Embryonic facial prominence (tissue), 1 donor: ENCODE measurements around the gene EPG5.
"Not testable (repeated sequence)": the region's sequence is repeated elsewhere in the genome, so short reads cannot be mapped to it uniquely, and the experiment has no call there.

ENCODE experiments used
- DNase-seq: peaks from one replicate; pipeline ENCODE4 v3.0.0-alpha.2; 2016; ENCODE audit errors: extremely low spot score

The EPG5 gene

DNA sequence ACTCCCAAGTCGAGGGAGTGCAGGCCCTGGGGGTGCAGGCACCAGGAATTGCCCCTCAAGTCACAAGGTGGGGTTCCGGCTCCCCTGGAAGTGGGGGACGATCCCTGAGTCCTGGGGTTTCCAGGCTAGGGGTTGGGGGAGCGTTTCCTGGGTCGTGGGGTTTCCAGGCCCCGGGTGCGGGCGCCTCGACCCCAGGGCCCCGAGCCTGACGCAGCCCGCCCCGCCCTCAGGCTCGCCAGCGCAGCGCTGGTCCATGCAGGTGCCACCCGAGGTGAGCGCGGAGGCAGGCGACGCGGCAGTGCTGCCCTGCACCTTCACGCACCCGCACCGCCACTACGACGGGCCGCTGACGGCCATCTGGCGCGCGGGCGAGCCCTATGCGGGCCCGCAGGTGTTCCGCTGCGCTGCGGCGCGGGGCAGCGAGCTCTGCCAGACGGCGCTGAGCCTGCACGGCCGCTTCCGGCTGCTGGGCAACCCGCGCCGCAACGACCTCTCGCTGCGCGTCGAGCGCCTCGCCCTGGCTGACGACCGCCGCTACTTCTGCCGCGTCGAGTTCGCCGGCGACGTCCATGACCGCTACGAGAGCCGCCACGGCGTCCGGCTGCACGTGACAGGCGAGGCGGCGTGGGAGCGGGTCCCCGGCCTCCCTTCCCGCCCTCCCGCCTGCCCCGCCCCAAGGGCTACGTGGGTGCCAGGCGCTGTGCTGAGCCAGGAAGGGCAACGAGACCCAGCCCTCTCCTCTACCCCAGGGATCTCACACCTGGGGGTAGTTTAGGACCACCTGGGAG lies 129.7 kb downstream of the EPG5 start:
- DNase-seq: no peak

DNA sequence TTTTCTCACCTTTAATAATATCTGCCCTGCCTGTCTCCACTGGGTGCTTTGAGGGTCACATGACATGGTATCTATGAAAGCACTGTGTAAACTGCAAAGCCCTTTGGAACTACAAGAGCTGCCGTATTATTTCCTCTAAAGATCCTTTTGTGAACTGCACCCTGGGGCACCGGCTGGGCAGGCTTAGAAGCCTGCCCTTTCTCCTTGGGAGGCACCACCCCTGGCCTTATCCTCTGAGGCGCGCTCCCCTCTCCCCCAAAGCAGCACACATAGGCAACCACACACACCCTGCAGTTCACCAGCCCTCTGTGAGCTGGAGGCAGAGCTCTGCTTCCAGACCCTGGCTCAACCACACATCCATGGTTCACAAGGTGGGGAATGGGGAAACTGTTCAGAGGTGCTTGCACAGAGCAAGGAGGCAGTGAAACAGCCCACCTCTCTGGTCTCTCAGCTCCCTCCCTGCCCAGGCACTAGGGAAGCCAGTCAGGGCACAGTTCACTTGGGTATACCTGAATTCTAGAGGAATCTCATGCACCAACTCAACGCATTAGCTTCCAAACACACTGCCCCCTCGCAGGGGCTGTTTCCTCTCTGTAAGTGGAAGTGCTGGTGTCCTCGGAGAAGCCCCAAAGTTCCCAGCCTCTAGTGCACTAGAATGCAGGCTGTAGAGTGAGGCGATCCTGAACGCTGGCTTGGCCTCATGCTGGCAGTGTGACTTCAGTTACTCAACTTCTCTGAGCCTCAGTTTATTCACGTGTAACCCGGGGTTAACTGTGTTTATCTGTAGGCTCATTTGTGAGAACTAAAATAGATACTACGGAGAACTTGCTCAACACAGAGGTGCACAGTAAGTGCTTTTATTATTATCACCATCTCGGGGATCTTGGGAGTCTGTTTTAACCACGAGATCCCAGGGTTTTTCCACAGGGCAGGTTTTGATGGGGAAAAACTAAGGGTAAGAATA lies 130.6 kb downstream of the EPG5 start:
- DNase-seq: no peak

DNA sequence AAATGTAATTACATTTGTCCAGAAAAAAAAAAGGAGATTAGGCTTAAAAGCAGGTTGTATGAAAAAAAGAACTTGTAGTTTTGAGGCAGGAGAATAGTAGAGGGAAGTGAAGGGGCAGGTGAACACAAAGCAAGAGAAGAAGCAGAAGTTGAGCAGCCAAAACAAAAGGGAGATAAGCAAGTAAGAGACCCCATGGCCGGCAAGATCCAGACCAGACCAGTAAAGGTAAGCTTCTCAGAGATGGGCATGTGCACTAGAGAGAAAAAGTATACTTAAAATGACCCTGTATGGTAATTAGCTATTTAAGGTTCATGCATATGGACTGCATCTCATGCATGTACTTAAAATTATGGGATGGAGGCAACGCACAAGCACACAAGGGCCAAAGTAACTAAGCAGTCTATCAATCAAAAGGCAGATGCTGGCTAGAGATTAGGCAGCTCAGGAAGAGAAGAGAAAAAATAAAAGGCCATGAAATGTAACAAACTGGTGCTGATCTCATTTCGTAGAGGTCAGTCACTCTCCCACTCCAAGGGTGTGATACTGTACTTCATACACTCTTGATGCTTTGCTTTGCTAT lies 132.0 kb downstream of the EPG5 start:
- DNase-seq: no peak

DNA sequence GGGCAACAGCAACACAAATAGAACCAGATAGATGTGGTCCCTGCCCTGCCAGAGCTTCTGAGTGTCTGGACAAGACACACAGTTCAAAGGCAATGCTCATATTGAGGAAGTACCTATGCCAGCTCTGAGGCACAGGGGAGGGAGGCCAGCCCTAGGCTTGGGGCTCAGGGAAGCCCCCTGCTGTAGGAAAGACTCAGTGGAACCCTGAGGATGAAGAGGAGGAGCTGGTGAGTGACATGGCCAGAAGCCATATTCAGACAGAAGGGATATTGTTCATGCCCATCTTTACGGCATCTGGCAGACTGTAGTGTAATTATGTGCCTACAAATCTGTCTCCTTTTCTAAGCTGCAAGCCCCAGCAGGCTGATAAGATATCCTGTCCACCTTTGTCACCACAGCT lies 132.8 kb downstream of the EPG5 start:
- no peak for DNase-seq

DNA sequence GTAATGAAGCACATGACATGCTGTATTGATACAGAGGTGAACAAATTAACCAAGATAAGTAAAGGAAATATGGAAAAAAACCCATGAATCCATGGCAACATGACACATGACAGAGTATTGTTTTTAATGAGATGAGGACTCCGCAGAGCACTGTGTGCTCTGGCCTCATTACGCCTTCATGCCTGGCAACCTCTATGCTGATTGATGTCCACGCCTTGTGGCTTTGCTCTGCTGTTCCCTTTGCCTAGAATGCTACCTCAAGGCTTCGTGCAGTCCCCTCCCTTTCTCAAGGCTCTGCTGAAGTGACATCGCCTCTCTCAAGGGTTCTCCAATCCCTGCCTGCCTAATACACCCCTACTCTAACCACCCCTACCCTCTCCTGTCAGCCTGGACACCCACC lies 133.3 kb downstream of the EPG5 start:
- DNase-seq: no peak

DNA sequence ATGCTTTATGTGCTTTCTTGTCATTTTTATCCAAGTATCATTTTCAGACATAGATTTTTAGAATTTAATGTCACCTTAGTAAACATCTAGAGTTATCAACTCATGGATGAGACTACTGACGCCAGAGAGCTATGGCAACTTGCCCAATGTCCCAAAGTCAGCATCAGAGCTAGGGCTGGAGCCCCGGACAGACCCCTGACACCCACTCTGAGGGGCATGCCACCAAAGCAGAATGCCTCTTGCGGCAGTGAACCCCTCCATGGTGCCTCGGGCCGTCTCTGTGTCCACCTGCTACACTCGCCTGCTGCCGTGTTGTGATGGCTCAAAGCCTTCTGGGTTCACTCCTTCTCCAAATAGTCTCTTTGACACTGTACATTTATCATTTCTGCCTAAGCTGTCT lies 136.2 kb downstream of the EPG5 start:
- DNase-seq: no peak

DNA sequence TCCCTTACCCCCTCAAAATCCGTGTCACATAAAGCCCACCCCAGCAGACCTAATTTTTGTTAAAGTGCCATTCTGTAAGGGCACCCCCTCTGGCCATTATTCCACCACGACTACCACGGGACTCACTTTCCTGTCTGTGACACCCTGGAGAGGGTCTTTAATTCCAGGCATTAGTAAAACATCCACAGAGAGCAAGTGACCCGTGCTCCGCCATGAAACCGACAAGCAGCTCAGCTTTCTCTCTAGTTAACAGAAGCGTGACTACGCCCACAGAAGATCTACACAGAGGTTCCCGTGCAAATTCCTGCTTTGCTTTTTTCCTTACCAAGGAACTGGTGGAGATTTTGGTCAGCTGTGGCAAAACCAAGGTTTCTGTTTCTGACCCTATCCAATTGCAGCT lies 137.3 kb downstream of the EPG5 start:
- DNase-seq: no peak

DNA sequence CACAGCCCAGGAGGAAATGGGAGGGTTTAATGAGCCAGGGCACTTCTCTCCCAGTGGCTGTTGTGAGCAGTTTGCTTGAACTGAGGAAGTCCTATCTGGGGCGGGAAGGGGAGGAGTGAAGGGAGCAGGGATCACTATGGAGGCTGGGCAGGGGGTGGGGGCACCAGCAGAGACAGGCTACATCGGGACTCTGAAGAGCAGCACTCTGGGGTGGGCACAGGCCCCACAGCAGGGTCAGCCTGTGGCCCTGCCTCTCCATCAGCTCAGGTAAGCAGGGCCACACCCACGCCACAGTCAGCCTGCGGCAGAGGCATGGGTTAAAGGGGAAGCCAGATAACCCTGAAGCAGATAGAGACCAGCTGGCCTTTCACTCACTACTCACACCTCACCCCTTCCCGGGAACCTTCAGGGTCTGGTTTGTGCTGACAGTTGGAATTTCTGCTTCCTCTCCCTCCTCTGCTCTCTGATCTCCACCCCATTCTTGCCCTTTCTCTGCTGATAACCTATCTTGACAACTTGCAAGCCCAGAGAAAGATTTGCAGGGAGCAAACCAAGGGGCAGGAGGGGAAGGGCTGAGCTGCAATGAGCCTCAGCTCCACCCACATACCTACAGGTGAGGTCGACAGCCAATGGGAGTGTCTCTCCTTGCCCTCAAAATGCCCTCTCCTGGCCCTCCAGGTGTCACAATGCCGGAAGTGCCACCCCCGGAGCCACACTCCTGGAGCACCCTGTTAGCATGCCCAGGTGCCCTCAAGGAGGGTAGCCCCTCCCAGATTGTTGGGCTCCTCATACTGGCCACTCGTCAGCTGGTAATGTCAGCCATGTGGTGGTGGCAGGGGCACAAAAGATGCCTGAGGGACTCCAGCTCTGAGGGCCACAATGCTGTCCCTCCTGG lies 138.0 kb downstream of the EPG5 start:
- DNase-seq: no peak

DNA sequence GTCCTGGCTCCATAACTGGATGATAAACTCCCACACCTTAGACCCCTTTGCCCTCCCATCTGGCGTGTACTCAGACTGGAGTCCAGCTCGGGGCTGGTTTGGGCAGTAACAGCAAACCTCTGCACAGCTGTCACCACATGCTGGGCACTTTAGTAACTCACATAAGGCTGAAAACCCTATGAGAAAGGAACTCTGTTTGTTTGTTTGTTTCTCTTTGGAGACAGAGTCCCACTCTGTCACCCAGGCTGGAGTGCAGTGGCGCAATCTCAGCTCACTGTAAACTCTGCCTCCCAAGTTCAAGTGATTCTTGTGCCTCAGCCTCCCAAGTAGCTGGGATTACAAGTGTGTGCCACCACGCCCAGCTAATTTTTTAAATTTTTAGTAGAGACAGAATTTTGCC lies 140.4 kb downstream of the EPG5 start:
- DNase-seq: not testable (repeated sequence)

DNA sequence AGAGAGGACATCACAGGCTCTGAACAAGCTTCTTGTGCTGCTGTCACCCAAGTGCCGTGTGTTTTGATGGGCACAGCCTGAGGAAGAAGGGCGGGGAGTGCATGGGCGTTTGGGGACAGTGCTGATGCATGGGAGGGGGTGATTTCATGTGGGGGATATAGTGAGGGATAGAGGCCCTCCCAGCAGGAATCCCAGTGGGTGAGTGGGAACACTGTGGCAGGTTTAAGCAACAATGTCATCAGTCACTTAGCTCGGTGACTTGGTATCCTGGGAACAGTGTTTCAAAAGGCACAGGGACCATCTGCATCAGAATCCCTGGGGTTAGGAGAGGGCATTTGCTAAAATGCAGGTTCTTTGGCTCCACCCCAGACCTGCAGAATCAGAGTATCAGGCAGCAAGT lies 141.0 kb downstream of the EPG5 start:
- no peak for DNase-seq

DNA sequence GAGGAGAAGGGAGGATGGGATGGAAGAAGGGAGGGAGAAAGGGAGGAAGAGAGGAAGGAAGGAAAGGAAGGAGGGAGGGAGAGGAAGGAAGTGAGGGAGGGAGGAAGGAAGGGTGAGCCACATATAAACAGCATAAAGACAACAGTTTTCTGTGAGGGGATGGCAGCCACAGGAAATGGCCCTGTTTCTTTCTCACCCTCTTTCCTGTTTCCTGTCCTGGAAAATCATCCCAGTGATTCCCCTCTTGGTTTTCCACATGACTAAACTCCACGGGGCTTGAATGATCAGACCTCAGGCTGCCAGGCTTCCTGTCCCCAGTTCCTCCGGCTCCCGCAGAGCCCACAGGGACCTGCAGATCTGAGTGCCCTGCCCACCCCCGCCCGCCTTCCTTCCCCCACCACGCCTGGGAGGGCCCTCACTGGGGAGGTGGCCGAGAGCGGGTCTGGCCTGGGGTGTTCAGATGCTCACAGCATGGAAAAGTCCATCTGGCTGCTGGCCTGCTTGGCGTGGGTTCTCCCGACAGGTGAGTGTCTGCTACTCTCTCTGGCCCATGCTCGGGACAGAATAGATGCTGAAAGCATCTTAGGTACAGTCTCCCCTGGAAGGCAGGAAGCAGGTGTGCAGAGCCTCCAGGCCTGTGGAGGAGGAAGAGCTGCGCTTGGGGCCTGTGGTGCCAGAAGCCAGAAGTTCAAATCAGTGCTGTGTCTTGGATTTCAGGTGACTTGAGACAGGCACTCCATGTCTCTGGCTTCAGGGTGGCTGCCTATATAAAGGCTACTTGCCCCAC lies 141.7 kb downstream of the EPG5 start, which contains the start of gene SIGLEC15:
Gene SIGLEC15 (plus strand): TSS at position 418 of the 787 bp plus-strand sequence. CDS start 54 bp downstream, at position 472.
- no peak for DNase-seq

DNA sequence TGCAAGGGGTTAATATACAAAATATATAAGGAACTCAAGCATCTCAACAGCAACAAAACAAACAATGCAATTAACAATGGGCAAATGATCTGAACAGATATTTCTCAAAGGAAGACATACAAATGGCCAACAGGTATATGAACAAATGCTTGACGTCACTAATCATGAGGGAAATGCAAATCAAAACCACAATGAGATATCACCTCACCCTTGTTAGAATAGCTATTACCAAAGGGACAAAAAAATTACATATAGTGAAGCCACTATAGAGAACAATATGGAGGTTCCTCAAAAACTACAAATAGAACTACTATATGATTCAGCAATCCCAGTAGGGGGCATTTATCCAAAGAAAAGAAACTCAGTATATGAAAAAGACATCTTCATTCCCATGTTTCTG lies 145.4 kb downstream of the EPG5 start:
- no peak for DNase-seq

DNA sequence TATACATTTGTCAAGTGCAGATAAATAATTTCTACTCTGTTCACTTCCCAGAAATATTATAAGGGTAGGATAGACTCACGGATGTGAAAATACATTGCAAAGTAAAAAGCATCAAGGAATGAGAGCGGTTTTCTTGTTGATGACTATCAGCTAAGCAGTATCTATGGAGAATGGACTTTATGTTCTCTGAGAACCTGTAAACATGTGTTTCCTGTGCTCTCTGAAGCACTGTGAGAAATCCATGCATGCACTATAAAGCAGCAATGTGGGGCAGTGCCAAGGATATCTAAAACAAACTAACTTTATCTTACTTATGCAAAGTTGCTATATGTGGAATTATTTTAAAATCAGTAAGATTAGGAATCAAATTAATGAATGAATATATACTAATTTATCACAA lies 146.1 kb downstream of the EPG5 start:
- DNase-seq: no peak

DNA sequence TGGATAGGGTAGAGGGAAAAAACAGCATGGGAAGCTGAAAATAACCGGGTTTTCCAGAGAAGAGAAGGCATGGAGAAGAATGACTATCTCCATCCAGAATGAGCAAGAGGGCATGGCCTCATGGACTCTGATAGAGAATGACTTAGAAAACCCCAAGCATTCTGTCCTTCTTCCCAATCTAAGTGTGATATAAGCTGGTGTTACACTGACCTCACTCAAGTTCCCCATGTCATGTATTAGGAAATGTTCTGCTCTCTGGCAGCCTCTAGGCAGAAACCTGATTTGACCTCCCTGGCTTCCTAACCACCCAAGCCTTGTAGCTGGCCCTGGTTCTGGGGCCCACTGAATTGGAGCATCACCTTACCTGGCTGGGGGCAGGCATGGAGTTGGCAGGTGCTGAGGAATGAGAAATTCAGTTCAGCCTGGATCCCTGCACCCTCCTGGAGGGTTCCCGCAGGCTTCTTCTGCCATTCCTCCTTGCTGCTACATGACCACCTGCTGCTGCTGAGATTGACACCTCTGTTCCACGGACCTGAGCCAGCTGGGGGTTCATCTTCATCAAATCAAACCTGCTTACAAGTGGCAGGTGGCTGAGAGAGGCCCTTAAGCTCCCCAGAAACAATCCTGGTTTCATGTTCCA lies 146.9 kb downstream of the EPG5 start:
- no peak for DNase-seq

DNA sequence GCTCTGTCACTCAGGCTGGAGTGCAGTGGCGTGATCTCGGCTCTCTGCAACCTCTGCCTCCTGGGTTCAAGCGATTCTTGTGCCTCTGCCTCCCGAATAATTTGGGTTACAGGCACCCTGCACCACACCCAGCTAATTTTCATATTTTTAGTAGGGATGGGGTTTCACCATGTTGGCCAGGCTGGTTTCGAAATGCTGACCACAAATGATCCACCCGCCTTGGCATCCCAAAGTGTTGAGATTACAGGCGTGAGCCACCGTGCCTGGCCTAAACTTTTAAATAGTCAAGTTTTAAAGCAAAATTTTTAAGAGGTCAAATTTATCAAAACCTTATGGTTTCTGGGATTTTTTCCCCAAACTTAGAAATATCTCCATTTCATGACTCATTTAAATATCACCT lies 148.4 kb downstream of the EPG5 start:
- DNase-seq: not testable (repeated sequence)

DNA sequence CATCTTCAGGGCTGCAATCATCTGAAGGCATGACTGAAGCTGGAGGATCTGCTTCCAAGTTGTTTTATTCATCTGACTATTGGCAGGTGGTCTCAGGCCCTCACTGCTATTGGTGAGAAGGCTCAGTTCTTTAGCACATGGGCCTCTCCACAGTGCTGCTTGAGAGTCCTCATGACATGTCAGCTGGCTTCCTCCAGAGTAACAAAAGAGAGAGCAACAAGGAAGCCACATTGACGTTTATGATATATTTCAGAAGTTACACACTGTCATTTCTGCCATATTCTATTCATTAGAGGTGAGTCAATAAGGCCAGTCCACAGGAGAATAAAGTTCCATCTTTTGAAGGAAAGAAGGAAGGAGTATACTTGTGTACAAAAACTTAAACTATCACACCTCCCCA lies 149.6 kb downstream of the EPG5 start:
- DNase-seq: no peak

DNA sequence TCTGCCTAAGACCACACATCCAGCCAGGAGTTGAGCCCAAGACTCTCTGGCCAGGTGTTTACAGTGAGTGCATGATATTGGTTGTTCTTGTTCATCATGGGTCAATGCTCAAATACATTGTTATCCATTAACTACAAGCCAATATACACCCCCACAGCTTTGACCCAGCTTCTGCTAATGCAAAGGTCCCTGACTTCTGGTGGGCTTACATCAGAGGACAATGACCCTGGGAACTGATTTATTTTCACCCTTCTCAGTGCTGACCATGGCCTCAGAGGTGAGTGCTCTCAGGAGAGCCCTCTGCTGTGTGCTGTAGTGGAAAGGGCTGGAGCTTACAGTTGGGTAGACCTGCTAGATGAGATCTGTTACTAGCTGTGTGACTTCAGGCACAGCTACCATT lies 152.4 kb downstream of the EPG5 start:
- DNase-seq: not testable (repeated sequence)

DNA sequence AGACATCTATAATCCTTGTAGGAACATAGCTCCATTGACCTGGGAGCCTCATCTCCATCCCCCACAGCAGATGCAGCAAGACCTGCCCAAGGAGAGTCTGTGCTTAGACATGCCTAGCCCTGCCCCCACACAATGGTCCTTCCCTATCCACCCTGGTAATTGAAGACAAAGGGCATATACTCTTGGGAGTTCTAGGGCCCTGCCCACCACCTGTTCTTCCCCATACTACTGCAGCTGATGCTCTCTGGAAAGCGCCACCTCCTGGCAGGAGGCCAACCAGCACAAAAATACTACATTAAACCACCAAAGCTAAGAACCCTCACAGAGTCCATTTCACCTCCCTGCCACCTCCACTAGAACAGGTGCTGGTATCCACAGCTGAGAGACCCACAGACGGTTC lies 160.0 kb downstream of the EPG5 start:
- not testable (repeated sequence) for DNase-seq

DNA sequence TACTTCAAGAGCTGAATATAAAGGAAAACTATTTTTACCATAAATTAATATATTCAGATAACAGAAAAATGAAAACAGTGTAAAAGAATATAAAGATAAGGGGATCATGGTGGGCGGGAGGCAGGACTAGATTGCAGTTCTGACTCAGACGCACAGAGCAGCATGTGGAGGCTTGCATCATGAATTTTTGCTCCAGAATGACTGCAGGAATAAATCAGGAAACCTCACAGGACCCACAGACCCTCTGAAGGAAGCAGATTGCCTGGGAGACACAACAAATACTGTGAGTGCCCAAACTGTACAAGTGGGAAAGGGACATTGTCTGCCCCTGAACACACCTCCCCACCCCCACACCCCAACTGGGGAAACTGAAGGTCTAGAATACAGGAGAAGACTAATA lies 160.9 kb downstream of the EPG5 start:
- no peak for DNase-seq

DNA sequence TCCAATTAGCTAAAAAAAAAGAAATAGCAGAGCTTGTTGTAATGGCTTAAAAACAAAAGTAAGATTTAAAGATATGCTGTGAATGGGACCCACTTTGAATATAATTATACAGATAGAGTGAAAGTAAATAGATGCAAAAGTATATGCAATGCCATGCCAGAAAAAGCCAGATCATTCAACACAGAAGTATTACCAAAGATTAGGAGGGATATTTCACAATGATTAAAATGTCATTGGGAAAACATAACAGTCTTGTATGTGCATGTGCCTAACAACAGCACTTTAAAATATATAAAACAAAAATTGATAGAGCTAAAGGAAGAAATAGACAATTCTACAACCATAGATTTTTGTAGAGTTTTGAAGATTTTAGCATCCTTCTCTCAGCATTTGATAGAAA lies 161.6 kb downstream of the EPG5 start:
- no peak for DNase-seq
